Ecto neural progenitor cell (in vitro differentiated cells): ENCODE data around the gene APCDD1L.

Source experiments
- DNase-seq: peaks from one replicate; pipeline ENCODE4 v3.0.0-alpha.2; 2018; ENCODE audit warnings: low spot score

The APCDD1L gene

DNA sequence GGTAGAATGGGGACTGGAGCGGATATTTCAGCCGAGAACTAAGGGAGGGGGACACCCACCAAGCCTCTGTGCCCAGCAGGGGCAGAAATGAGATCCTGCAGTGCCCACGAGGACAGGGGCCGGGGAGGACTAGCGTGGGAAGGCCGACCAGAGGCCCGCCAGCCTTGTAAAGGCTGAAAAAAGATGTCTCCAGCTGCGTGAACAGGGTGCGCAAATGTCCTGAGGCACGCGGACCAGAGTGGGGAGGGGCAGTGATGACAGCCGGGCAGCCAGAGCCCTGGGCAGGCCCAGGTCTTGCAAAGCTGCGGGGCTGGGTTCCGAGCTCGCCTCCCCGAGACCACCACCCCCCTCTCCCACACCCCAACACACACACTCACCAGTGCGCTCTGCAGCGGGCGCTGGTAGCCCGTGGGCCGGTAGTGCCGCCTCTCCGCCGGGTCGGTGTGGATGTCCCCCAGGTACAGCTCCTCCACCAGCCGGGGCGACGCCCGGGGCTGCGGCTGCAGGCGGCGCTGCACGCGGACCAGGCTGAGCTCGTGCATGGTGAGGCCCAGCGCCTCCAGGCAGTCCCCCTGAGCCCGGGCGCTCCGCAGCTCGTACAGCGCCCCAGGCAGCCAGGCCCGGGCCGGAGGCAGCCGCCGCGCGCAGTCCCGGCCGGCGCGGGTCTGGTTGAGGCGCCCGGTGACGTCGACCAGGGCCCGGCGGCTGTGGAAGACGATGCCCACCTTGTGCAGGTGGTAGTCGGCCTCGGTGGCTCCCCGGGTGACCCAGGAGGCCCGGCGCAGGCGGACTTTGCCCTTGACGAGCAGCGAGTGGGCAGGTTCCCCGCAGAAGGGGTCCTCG is 48.2 kb downstream of the APCDD1L start:
- DNase-seq = peak; percentile 42

DNA sequence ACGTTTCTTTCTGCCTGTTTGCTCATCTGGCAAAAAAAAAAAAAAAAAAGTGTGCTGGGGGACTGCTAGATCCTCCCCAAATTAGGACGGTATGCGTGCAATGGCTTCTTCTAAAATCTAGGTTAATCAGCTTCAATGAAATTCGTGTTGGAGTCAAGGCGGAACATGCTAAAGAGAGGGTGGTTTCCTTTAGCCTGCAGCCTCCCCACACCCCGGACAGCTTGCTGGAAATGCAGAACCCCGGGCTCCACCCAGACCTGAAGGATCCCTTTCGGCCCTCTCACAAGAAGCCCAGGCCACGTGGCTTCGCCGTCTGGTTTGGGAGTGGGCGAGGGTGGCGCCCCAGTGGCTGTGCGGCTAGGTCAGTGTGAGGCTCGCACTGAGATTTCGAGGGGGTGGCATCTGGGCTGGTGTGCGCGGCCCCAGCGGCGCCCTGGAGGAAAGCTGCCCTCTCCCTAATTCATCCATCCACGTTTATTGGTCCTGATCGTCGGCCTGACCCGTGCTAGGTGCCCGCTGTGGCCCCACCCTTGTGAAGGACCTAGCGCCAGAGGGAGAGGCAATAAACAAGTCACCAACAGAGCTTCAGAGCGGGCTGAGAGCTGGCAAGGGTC is 49.0 kb downstream of the APCDD1L start:
- DNase-seq = peak; percentile 24

DNA sequence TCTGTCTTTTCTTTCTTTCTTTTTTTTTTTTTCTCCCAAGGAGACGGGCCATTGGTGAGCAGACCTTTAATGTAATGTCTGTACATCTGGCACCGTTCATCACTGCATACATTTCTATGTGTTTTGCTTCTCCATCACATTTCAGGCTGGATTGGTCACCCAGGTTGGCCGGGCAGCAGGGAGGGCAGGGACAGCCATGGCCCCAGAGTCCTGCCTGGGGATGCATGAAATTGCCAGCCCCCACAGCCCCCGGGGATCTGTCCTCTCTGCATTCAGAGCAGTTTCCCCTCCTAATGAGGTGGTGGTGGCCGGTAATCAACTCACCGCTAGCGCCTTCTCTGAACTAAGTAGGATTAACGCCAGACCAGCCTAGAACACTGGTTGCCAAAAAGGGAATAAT is 50.4 kb downstream of the APCDD1L start:
- DNase-seq = no peak

DNA sequence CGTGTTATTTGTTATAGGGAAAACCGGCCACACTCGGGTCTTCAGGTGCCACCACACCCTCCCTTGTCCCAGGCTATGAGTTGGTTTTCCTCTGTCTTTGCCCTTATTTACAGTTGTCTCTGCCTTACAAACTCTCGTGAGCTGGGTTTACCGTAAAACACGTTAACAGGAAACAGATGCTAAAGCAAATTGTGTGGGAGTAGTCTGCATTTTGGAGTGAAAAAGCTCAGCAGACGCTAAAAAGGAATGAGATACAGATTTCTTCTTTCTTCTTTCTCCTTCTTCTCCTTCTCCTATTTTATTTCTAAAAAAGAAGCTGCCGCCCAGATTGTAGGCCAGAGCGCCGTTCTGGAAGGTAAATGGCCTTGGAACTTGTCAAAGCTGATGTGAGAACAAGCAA is 51.9 kb downstream of the APCDD1L start:
- DNase-seq = no peak

DNA sequence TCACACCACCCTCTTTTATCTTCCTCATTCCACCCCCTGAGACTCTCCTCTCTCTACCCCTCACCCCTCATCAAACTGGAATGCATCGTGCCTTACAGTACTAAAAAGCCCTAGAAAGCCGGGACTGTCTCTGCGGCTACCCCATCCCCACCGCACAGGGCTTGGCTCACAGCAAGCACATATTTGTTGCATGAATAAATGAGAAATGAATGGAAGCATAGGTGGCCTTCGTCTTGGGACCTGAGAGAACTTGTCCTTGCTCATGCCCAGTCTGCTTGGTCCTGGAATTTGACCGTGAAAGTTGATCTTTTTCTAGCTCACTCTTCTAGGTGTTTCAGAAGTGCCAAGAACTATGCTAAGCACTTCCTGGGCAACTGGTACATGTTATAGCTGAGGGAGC is 53.3 kb downstream of the APCDD1L start:
- DNase-seq = no peak

GRCh38 chr20:58461104-58461503 is 54.1 kb downstream of the APCDD1L start:
- DNase-seq = no peak

DNA sequence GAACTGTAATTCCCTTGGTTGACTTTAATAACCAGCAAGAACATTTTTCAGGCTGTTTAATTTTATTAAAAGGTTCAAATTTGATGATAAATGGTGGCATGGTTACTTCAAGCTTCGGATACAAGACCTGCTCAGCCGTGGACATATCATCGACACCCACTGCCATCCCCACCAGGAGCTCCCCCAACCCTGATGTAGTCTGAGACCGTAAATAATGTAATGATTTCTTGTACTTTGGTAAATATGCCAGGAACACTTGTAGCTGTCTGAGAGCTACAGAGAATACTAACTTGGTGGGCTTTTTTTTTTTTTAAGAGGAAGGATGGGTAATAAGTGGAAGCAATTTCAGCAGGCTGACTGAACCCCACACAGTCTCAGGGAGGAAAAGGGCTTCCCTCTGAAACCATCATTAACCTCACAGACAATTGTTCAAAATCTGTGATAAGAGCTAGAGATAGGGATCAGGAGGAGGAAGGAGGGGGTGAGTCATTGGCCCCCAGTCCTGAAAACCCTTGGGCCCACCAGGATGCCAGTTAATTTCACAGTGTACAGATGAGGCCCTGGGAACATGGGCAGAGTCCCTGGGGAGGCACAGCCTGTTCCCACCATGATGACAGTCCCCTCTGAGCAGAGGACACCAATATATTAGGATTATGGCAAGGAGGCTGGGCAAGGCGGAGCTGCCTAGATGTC is 56.0 kb downstream of the APCDD1L start:
- DNase-seq = no peak

DNA sequence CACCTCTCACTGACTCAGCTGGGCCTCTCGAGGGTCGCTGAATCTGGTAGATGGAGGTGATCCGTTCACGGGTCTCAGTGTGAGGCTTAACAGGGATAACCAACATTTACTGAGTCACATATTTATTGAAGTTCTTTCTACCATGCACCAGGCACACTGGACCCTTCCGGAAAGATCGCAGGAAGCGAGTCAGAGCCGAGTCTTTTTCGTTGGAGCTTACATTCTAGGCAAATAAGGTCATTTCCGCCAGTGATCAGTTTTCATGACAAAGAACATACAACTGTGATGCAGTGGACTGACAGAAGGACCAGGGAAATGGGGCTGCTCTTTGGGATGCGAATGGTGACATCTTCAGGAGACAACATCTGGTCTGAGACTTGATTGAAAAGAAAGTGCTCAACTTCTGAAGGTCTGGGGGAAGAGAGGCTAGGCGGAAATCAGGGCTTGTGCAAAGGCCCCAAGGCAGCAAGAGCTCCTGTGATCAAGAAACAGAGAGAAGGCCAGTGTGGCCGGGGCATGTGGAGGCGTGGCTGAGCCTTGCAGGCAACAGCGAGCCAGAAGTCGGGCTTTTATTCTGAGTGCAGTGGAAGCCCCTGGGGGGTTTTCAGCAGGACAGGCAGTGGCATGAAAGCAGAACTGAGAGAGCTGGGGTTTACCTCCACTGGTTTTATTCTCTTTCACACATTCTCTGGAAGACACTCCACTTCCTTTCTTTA is 56.7 kb downstream of the APCDD1L start:
- DNase-seq = no peak

GRCh38 chr20:58457083-58457695 is 58.0 kb downstream of the APCDD1L start:
- DNase-seq = no peak

- DNase-seq = no peak
These were observed 60.7 kb downstream of the APCDD1L start for GRCh38 chr20:58454460-58454859.

DNA sequence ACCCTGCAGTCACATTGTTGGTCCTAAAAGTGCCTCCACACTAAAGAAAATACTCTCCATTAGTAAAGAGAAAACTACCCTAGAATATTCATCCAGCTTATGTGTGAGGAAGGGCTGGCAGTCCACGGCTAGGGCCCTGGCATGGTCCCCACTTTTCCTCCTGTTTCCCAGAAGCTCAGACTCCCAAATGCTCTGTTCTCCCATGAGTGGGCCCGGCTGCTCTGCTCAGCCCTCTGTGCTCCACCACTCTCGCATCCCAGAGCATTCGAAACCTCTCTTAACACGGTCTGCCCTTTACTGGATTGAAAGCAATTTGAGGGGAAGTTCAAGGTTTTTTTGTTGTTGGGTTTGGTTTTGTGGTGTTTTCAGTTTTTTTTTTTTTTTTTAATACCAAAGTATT is 61.8 kb downstream of the APCDD1L start:
- no peak for DNase-seq

DNA sequence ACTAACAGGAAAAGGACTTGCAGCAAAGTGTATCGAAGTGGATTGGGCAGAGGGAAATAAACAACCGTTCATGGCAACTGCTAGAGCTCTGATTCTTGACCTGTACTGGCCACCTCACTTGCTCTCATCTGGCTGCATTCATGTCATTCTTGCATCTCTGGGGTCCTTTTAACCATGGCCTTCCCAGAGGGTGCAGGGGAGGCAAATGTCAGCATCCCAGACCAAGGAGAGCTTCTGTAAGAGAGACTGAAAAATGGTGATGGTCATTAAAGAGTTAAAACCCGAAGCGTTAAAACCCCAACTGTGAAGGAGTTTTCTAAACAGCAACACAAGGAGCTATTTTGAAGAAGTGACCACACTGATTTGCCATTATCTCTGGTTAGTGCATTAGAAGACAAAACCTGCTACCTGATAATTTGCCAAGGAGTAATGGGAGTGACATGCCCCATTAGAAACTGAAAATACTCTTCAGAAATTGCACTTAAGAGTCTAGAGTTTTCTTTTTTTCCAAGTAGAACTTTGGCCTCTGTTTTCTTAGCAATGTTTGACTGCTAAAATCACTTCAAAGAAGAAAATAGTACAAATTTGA is 62.4 kb downstream of the APCDD1L start:
- DNase-seq = no peak

DNA sequence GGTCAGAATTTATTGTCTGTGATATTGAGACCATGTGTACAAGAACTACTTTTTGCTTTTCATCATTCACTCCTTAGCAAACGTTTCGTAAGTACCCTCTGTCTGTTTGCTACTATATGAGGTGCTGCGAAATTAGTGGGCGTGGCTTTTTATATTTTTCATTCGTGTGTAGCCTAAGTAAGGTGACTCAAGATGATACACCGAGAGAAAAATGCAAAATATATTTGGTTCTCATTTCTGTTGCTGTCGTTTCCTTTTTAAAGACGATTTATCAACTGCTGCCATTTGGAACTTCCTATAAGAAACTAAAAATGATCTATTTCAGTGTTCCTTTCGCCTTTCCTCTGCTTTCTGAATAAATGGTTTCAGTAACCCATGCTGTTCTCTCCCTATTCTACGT is 64.9 kb downstream of the APCDD1L start:
- no peak for DNase-seq

DNA sequence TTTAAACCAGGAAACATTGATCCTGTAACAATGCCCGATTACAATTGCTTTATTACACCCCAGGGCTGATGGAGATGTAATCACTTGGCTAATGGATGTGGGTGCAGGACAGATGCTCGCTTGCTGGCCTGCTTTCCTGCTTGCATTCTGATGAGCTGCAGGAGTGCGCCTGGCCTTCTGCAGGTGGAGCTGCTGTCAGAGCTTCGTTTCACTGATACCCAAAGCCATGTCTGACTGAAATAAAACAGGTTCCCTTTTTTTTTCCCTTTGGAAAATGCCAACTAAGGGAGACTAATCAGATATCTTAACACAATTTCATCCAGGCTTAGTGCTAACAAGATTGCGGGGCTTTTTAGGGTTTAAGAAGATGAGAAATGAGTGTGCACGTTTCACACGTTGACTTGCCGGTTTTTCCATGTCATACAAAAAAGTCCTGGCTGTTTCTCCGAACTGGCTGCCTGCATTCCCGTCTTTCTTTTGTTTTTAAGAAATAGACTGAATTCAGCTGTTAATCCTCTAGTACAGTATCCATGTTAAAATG is 65.4 kb downstream of the APCDD1L start:
- DNase-seq = no peak

GRCh38 chr20:58448958-58449357 is 66.2 kb downstream of the APCDD1L start:
- no peak for DNase-seq

DNA sequence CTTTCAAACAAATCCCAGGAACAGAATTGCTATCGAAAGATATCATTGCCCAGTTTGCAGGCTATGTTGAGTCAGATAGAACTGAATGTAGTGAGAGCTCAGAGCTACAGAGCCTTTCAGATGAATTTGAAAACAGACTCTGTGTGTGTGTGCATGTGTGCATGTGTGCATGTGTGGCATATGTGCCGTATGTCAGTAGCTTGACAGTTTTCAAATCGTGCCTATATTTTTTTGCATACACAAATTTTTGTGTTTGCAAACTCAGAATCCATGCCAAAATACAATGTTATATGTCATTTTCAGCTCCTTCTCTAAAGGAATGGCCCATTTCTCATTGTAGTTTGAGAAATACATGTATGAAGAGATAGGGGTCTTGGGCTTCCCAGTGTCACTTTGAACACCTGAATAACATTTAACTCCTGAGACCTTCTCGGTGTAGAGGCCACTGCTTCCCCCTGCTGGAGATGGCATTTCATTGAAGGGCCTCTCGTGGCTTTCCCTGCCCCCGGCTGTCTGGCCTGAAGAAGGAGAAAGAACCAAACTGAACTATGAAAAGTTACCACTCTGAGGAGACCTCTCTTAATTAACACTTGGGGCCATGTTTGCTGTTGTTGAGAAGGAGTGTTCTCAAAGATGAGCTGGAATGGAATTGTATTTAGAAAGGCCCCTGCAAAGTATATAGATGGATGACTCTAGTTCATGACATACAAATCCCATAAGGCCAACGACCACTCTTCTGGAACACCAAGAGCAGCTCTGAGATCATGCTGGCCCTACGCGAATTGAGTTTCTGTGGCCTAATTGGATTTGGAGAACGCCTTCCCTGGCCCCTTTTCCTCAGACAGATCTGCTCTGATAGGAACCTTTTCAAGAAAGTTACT is 67.4 kb downstream of the APCDD1L start:
- no peak for DNase-seq

DNA sequence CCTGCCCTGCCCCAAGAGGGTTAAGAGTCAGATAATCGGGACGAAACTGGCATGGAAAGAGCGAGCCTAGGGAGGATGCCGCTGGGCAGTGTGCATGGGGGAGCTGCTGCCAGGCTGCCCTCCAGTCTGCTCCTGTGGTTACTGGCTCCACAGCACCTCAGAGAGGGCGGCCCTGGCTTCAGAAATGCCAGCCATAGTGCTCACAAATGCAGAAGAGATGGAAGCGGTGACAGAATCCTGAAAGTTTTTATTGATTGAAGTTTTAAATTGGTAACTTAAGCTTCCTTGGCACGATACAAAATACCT is 68.3 kb downstream of the APCDD1L start:
- DNase-seq = no peak

DNA sequence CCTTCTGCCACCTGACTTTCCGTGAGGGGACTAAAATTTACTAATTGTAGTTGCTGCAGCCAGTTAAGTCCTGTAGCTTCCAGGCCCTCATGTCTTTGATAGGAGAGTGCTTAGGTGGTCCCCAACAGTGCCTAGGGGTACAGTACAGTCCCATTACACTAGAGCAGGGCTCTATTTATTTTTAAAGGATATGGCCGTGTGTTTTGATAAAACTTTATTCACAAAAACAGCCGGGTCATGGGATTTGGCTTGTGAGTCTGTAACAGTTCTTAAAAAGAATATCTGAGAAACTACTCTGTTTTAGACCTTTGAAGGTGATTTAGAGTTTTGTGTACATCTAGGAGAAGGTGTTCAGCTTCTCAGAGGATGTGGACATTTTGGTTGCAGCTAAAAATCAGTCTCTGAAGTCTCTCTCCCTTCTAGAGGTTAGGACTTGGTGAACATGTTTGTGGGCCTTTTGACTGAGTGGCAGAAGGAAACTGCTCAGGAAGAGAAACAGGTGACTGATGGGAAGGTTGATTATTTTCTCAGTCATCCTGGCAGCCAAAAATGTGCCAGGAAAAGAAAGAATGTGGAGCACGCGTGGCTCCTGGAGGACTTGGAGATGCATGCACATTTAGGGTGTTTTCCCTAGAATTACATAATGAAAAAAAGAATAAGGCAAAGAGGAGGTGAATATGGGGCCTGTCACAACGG is 68.8 kb downstream of the APCDD1L start:
- DNase-seq = no peak

DNA sequence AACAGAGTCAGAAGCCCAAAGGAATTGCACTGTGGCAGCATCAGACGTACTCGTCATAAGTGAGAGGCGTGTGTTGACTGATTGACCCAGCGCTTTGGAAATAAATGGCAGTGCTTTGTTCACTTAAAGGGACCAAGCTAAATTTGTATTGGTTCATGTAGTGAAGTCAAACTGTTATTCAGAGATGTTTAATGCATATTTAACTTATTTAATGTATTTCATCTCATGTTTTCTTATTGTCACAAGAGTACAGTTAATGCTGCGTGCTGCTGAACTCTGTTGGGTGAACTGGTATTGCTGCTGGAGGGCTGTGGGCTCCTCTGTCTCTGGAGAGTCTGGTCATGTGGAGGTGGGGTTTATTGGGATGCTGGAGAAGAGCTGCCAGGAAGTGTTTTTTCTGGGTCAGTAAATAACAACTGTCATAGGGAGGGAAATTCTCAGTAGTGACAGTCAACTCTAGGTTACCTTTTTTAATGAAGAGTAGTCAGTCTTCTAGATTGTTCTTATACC is 70.4 kb downstream of the APCDD1L start:
- no peak for DNase-seq

- DNase-seq = no peak
These were observed 73.5 kb downstream of the APCDD1L start for GRCh38 chr20:58441723-58442122.
